HG03378 (cell line): ENCODE measurements around the gene PKP3.
"Not testable (repeated sequence)": the region's sequence is repeated elsewhere in the genome, so short reads cannot be mapped to it uniquely, and the experiment has no call there.

ENCODE experiments used
- ATAC-seq: cut with Tn5 transposase; IDR thresholded peaks from one replicate; pipeline ENCODE4 v1.9.1; 2021; ENCODE audit warnings: mild to moderate bottlenecking, moderate library complexity; ENCODE audit not compliant: unreplicated experiment

The PKP3 gene

DNA sequence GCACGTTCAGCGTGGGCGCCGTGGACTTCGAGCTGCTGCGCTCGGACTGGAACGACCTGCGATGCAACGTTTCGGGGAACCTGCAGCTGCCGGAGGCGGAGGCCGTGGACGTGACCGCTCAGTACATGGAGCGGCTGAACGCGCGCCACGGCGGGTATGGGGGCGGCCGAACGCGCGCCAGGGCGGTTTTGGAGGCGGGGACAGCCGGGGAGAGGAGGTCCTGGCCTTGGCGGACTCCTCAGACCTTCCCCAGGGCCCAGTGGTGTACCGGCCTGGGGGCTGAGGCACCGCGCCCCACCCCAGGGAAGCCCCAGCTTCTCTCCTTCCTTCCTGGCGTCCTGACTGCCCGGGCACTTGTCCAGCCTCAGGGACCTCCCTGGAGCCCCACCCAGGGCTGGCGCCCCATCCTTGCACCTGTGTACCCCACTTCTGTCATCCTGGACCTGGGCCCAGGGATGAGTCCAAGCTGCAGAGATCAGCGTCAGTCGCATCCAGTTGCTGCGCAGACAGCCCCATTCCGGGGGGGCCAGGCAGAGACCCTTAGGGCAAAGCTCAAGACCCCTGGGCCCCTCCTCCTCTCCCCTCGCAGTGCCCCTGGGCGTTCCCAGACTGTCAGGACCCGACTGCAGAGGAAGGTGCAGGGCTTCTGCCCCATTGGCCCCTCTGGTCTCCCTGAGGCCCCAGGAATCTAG lies 16.7 kb upstream of the PKP3 start:
- no peak for ATAC-seq

DNA sequence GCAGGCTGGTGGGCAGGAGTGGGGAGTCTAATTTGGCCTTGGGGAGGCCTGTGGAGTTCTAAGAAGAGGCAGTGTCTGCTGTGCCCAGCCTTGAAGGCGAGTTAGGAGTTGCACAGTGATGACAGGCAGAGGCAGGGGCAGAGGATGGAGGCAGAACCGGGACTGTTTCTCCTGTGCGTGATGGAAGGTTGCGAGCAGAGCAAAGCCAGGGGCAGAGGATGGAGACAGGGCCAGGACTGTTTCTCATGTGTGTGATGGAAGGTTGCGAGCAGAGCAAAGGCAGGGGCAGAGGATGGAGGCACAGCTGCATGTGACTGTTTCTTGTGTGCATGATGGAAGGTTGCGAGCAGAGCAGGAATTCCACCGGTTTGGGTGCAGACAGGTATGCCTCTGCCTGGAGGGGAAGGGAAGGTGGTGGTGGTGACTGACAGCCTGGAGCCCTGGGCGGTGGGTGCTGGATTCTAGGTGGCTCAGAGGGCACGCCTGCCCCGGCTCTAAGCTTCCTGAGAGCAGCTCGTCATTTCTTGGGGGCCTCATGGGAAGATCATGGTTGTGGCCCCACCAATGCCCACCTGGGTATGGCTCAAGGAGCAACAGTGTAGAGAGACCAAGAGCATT lies 16.0 kb upstream of the PKP3 start:
- ATAC-seq: no peak

DNA sequence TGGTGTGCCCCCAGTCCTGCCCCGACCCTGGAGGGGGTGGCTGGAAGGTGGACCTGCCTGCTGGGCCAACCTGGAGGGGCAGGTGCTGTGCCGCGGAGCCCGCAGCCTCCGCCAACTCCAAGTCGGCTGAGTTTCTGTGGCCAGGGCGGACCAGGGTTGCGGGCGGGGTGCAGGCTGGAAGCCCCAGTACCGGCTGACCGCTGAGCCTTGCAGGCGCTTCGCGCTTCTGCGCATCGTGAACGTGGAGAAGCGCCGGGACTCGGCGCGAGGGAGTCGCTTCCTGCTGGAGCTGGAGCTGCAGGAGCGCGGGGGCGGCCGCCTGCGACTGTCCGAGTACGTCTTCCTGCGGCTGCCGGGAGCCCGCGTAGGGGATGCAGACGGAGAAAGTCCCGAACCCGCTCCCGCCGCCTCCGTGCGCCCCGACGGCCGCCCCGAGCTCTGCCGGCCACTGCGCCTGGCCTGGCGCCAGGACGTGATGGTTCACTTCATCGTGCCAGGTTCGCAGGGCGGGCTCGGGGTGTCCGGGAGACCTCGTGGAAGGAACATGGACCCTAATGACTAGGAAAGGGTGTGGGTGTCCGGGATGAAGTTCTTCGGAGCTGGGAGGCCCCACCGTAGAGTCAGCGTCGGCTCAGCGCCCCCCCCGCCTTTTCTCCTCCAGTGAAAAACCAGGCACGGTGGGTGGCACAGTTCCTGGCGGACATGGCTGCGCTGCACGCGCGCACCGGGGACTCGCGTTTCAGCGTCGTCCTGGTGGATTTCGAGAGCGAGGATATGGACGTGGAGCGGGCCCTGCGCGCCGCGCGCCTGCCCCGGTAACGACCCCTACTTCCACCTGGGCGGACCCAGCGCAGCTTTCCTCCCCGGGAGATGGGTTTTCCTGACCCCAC lies 14.6 kb upstream of the PKP3 start:
- ATAC-seq: no peak

DNA sequence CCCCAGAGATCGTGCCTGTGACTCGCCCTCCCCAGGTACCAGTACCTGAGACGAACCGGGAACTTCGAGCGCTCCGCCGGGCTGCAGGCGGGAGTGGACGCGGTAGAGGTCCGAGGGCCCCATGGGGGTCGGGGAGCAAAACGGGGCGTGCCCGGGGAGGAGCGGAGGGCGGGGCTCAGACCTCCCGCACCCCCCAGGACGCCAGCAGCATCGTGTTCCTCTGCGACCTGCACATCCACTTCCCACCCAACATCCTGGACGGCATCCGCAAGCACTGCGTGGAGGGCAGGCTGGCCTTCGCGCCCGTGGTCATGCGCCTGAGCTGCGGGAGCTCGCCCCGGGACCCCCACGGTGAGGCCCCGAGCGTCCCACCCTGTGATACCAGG lies 13.9 kb upstream of the PKP3 start:
- no peak for ATAC-seq

DNA sequence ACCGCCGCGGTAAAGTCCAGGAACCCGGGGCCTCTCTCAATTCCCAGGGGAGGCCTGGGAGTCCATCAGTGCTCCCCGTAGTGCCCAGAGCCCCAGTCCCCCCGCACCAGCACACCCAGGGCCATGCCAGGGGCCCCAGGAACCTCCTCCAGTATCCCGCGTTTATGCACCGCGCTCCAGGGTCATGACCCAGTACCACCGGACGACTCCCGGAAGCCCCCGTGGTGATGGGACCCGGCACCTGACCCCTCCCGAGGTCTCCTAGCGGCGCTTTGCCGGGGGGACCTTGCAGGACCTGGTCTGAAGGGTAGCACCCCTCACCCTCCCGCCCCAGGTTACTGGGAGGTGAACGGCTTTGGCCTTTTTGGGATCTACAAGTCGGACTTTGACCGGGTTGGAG lies 13.5 kb upstream of the PKP3 start:
- ATAC-seq: no peak

DNA sequence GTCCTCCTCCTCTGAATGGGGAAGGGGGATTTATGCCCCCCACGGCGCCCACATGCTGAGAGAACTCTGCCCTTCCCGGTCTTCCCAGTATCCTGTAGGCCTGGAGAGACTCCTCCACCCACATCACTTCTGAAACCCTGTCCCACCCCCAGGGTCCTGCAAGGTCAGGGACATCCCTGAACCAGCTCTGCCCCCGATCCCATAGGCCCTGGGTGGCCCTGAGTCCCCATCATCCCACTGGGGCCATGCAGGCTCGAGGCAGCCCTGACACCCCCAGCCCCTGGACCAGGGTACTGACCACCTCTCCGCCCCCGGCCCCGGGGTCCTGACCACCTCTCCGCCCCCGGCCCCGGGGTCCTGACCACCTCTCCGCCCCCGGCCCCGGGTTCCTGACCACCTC lies 13.0 kb upstream of the PKP3 start:
- no peak for ATAC-seq

DNA sequence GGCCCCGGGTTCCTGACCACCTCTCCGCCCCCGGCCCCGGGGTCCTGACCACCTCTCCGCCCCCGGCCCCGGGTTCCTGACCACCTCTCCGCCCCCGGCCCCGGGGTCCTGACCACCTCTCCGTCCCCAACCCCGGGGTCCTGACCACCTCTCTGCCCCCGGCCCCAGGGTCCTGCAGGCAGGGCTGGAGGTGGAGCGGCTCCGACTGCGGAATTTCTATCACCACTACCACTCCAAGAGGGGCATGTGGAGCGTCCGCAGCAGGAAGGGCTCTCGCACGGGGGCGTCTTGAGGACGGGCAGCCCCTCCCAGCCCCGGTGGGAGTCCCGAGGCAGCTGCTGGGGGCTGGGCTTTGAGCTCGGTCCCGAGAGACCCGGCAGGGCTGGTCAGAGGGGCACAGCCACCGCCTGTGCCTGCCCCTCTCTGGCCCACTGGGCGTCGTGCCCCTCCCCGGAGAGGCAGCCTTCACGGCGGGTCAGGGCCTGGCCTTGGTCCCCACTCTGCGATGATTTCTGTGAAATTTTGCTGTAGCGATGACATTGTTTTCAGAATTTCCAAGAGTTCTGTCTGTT lies 12.4 kb upstream of the PKP3 start:
- no peak for ATAC-seq

DNA sequence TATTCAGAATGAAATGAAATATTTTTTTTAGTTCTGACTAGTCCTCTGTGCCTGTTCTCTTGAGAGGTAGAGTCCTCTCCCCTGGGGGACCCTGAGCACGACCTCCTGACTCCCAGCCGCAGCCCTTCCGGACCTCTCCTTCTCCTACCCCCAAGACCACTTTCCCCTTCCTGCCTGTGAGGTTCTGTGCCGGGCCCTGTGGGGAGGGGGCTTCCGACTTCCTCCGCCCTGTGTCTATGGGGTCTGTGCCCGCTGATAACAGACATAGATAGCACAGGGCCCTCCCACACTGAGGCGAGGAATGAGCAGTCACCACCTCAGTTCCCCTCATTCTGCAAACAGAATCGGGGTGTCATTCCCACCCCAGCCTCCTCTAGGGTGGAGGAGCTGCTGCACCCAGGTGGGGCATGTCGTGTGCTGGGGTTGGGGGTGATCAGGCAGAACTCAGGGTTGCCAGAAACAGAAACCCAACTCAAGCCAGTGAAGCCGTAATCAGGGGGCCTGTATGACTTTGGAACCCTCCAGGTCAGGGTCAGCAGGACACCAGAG lies 11.9 kb upstream of the PKP3 start:
- ATAC-seq: no peak

DNA sequence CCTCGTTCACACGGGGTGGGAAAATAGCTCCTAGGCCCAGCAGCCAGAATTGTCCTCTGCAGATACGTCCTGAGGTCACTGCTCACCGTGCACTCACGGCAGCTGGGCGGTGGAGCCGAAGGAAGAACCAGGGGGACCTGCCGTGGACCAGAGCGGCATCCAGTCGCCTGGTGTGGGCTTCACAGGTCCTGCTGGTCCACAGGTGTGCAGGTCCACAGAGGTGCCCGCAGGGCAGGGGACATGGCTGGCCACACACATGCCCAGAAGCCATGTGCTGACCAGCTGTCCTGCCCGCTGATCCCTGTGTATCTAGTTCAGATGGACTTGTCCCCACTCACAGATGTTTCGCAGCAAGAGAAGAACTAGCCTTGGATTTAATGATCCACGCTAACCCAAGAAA lies 10.6 kb upstream of the PKP3 start:
- ATAC-seq: no peak

DNA sequence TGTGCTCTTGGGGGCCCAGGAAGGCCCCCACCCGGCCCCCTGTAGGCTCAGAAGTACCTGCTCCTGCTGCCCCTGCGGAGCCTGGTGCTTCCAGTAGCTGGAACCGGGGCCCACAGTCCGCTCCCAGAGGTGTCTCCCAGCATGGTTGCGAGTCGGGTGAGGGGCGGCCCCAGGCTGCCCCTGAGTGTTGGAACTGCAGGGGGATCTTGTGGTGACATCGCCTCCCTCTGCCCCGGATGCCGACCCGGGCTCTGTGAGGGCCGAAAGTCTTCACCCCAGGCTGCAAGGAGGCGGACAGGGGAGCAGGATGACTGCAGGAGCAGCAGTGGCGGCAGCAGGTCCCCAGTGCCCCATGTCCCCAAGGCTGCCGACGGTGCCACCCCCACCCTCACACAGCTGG lies 9.5 kb upstream of the PKP3 start:
- ATAC-seq: no peak

DNA sequence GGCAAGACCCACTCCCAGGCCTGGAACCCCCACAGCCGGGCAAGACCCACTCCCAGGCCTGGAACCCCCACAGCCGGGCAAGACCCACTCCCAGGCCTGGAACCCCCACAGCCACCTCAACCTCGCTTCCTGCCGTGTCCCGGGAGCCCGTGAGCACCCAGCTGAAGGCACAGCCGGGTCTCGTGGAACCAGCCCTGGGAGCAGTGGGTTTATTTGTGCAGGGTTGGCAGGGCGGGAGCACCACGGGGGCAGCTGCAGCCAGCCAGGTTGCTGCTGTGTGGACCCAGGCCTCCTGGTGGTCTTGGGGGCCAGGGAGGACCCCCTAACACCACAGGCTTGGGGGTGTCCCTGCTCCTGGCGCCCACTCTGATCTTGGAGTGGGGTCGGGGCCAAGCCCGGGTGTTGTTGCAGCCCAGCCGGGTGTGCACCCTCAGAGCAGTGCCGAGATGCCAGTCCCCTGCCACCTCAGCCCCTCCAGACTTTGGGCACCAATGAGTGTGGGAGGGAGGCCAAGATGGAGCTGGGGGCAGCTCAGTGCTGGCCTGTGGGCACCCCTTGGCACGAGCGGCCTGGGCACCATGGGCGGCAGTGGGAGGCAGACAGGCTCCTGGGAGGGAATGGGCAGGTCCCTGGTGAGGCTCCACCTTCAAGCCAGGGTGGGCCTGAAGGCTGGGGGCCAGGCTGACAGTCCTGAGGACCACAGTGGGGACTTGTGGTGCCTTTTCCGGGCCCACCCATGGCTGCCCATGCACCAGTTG lies 8.2 kb upstream of the PKP3 start:
- no peak for ATAC-seq

DNA sequence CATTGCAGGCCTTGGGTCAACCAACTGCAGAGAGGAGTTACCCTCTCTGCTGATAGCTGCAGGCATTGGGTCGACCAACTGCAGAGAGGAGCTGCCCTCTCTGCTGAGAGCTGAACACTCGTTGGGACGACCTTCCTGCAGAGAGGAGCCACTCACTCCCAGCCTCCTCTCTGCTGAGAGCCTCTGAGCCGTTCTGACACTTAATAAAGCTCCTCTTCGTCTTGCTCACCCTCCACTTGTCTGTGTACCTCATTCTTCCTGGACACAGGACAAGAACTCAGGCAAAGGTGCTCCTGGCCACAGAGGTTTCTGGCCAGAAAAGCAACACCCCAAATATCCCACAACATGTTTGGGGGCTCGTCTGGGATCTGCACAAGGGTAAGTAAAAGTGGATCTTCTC lies 7.5 kb upstream of the PKP3 start:
- ATAC-seq: no peak

DNA sequence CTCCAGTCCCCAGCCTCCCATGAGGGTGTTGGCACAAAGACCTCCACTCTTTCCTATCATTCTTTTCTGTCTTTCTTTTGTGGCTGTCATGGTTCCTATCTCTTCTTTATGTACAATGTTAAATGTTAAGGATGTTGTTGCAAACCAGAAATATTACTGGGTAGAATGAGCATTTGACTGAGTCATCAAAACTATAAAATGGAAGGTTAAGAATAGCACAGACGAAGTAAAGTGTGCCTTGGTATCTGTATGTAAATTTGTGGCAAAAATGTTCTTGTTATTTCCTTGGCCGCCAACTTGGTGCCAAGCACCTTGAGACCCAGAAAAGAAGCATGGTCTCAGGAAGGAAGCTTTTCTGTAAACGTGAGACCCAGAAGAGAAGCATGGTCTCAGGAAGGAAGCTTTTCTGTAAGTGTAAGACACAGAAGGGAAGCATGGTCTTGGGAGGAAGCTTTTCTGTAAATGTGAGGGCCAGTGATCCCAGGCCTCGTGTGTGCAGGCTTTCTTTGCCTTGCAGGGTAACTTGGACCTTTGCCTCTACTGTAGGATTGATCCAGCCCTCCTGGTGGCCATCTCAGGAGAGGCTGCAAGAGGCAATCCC lies 6.7 kb upstream of the PKP3 start:
- ATAC-seq: no peak

DNA sequence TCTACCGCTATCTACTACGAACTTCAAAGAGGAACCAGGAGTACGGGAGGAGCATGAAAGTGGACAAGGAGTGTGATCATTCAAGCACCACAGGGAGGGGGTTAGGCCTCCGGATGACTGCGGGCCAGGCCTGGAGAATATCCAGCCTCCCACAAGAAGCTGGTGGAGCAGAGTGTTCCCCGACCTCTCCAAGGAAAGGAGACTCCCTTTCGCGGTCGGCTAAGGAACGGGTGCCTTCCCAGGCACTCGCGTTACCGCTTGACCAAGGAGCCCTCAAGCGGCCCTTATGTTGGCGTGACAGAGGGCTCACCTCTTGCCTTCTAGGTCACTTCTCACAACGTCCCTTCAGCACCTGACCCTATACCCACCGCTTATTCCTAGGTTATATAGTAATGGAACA lies 4.6 kb upstream of the PKP3 start:
- ATAC-seq: not testable (repeated sequence)

DNA sequence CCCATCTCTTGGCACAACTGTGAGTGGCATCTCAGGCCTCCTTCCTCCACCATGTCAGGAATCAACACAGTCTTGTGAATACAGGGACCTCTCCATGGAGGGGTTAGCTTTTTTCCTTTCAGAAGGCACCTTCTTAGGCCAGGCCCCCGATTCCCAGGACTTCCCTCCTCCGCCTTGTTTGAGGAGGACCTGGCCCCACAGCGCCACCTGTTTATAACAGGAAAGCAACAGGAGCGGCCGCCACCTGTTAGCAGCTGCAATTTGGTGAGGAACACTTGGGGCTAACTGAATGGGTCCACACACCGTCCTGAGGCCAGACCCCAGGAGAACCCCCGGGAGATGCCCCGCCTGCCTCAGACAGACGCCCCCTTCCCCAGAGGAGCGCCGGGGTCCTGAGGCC lies 3.8 kb upstream of the PKP3 start:
- ATAC-seq: no peak

DNA sequence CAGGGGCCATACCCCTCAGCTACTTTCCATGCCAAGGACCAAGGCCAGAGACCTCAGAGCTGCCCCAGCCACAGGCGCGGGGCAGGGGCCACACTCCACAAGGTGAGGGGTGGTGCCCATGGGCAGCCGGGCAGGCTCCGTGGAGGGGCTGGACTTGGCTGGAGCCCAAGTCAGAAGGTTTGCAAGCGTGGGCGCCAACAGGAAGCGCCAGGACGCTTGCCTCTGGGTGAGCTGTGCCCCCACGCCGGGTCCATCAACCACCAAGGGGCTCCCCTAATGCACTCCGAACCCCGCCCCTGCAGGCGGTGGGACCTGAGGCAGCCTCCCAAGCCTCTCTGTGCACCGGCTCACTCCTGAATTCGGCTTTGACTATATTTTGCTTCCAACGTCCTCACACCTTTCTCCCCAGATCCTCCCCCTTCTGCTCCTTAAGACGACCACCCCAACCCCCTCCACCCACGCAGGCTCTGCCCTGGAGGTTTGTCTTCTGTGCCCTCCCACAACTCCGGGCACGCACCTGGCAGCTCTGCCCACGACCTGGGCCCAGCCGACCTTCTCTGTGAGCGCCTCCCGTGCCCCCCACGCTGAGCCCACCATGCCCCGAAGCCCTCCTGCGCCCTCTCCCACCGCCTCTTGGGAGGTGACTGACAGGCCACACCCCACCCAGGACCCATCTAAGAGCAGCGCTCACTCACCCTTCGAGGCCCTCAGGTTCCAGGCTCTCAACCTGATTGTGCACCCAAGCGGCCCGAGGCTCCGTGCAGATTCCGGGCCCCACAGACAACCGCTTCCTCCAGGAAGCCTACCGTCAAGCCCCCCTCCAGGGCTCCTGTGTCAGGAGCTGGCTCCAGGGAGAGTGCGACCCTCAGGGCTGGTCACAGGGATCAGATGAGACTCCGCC lies 2.6 kb upstream of the PKP3 start:
- no peak for ATAC-seq

DNA sequence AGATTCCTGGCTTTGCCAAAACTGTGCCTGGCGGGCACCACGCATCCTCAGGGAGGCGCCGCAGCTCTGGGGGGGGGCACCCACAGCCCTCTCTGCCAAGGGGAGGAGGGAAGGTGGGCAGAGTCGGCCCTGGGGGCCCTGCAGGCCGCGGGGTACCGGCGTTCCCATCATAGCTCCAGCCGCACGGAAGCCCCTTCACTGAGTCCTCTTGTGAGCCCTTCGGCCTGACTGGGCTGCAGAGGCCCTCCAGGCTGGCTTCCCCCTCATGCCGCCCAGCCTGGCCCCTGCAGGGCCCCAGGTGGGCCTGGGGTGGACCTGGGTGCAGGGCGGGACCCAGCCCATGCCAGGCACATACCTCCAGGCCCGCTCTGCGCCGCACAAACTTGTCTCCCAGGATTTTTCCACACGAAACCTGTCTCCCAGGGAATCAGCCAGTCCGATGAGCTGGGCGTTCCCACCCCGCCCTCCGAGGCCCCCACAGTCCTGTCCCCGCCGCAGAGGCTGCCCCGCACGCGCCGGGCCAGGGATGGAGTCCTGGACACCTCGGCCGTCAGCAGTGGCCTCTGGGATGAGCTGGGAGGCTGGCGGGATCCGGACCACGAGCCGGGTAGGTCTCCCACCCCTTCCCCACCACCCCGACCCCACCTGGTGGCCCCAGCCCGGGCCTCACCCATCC lies 1.8 kb upstream of the PKP3 start:
- ATAC-seq: no peak

DNA sequence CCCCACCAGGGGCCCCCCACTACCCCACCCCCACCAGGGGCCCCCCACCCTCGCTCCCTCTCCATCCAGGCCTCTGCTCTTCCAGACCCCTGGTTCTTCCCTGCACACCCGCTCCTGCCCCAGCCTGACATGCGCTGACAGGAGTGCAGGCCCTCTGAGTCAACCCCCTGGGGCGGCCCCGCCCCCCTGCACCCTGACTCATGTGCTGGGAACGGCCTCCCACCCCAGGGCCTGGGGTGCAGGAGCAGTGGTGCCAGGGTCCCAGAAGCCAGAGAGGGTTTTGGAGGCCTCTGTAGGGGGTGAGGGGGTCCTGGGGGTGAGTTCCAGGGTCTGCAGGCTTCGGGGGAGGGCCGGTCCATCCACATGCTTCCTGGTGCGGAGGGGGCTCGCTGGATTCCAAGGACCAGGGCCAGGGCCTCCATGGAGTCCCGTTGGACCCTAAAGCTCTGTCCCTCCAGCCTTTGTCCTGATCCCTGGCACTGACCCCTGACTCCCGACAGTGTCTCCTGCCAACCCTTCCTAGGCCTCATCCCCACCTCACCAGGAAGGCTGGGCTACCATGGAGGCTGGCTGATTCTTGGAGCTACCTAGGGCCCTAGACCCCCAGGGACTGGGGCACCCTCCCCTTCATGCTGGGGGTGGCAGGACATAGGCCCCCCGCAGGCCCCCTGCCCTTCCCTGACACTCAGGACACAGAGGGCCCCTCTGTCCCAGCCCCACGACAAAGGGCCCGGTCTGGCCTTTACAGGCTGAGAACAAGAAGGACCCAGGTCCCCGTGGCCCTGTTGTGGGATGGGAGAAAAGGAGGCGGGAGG lies 583 bp upstream of the PKP3 start:
- ATAC-seq: no peak
